Omental fat pad (tissue), 4 donors: ENCODE results near the gene ZNF575. TPM values are rescaled to one million over a fixed set of nuclear protein-coding genes. Genes with fewer than 3 reads are reported as not detected.
A peak's percentile ranks its signal among the peaks of the same experiment; 100 is the strongest.

Experiments
- ATAC-seq: fragments of 150-250 bp; one replicate; pipeline ENCODE4 v1.9.1; 2016; ENCODE audit warnings: mild to moderate bottlenecking, moderate library complexity; ENCODE audit not compliant: low FRiP score
- DNase-seq: peaks from one replicate; pipeline ENCODE4 v3.0.0-alpha.2; 2019; ENCODE audit warnings: low spot score
- total RNA-seq, 4 donors: library from RNA; depleted of rRNA; stranded (reverse); fragments of >200 nt; gene quantifications; one replicate each; pipeline ENCODE4 v1.1.0, GENCODE V29; 2016
- TF ChIP-seq, protein P1 (sequence below), 3 donors: fragments of 450-650 bp; IDR thresholded peaks; one replicate each; pipeline ENCODE4 v1.5.1; 2016 to 2017; ENCODE audit warnings: antibody characterized with exemption in 3 of 3, mild to moderate bottlenecking in 3 of 3, moderate library complexity in 2 of 3

ZNF575 gene
- total RNA-seq, 4 donors from 2014 or later = 0.47 TPM; not detected in 3

DNA sequence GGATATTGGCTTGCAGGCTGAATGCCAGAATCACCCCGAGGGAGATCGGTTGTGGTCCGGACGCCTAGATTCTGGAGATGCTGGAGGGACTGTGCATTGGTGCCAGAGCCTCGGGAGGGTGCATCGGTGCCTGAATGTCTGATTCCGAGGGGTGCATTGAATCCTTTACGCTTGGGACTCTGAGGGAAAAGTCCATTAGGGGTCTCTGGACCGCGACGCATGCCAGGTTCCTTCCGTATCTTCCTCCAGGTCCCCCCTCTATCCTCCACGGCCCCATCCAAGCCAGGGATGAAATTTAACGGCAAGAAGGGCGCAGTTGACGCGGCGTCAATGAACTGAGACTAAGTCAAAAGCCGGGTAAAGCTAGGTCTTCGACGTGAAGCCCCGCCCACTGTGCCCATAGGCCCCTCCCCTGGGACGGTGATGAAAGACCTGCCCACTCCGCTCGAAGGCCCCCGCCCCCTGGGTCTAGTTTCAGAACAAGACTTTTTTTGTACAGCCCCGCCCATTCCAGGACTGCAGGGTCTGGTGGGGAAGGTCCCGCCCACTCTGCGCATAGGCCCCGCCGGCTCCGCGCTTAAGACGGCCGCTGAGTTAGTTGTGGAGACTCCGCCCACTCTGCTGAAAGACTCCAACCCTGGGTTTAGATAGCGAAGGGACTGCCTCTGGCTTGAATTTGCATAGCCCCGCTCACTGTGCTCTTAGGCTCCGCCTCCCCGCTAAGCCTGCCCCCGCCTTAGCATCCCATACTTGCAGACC lies 737 bp downstream of the ZNF575 start:
- DNase-seq = peak; percentile 98
- TF ChIP-seq, protein P1, sequence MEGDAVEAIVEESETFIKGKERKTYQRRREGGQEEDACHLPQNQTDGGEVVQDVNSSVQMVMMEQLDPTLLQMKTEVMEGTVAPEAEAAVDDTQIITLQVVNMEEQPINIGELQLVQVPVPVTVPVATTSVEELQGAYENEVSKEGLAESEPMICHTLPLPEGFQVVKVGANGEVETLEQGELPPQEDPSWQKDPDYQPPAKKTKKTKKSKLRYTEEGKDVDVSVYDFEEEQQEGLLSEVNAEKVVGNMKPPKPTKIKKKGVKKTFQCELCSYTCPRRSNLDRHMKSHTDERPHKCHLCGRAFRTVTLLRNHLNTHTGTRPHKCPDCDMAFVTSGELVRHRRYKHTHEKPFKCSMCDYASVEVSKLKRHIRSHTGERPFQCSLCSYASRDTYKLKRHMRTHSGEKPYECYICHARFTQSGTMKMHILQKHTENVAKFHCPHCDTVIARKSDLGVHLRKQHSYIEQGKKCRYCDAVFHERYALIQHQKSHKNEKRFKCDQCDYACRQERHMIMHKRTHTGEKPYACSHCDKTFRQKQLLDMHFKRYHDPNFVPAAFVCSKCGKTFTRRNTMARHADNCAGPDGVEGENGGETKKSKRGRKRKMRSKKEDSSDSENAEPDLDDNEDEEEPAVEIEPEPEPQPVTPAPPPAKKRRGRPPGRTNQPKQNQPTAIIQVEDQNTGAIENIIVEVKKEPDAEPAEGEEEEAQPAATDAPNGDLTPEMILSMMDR (IDR thresholded peaks at IDR 0.05) = no peak
- ATAC-seq = peak; percentile 92

GRCh38 chr19:43534305-43534815 lies 1.4 kb downstream of the ZNF575 start:
- ATAC-seq (no peak), DNase-seq (no peak)
- TF ChIP-seq, protein P1 (IDR thresholded peaks at IDR 0.05) = no peak

- TF ChIP-seq, protein P1 (IDR thresholded peaks at IDR 0.05) = peak in 1 of 3 donors; percentile 4
- ATAC-seq = peak; percentile 10
- DNase-seq = peak; percentile 57
Observed at GRCh38 chr19:43534816-43535761, 2.1 kb downstream of the ZNF575 start.

DNA sequence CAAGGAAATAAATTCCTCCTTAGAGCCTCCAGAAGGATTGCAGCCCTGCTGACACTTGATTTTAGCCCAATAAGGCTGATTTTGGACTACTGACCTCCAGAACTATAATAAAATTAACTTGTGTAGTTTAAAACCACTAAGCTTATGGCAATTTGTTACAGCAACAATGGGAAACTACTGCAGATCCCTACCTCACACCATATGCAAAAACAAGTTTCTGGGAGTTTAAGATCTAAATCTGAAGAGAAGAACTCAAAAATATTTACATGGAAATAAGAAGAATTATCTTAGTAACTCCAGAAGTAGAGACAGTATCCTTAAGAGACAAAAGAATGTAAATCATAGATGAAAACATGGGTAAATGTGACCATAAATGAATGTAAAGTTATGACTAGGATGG lies 5.9 kb downstream of the ZNF575 start:
- no peak for ATAC-seq
- no peak for DNase-seq
- TF ChIP-seq, protein P1 (IDR thresholded peaks at IDR 0.05) = no peak

GRCh38 chr19:43540381-43540780 lies 7.4 kb downstream of the ZNF575 start:
- ATAC-seq (no peak), DNase-seq (no peak)
- TF ChIP-seq, protein P1 (IDR thresholded peaks at IDR 0.05) = no peak

DNA sequence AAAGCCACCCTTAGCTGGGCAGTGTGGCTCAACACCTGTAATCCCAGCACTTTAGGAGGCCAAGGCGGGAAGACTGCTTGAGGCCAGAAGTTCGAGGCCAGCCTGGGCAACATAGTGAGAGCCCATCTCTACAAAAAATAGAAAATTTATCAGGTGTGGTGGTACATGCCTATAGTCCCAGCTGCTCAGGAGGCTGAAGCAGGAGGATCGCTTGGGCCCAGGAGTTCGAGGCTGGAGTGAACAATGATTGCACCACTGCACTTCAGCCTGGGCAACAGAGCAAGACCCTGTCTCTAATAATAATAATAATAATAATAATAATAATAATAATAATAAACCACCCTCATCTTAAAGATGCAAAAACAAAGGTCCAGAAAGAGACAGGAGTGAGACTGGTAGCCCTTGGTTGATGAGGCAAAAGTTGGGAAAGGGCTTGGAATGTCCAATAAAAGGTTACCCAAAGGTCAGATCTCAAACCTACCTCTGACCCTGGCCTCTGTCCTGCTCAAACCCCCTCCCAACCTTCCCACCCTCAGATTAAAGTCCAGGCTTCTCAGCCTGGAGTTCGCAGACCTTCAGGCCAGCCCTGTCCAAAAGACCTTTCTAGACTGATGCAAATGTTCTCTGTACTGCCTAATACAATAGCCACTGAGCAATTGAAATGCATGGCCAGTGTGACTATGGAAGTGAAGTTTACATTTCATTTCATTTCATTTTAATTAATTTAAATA lies 9.1 kb downstream of the ZNF575 start:
- ATAC-seq (no peak), DNase-seq (no peak)
- TF ChIP-seq, protein P1 (IDR thresholded peaks at IDR 0.05) = no peak
